IPS-18a (cell line): ENCODE data around the gene COA3.
A peak's percentile ranks its signal among the peaks of the same experiment; 100 is the strongest.

Experiments used
- H3K27ac ChIP-seq: one replicate; pipeline ENCODE4 v1.5.1; 2013; ENCODE audit warnings: low read length
- H3K27me3 ChIP-seq: one replicate; pipeline ENCODE4 v1.6.1; 2013; ENCODE audit warnings: mild to moderate bottlenecking, low read length; ENCODE audit not compliant: control insufficient read depth, insufficient read depth
- H3K36me3 ChIP-seq: one replicate; pipeline ENCODE4 v1.6.1; 2013; ENCODE audit warnings: low read depth, low read length; ENCODE audit not compliant: control insufficient read depth
- H3K4me1 ChIP-seq: one replicate; pipeline ENCODE4 v1.6.1; 2013; ENCODE audit warnings: low read depth, low read length; ENCODE audit not compliant: control insufficient read depth
- H3K4me3 ChIP-seq: one replicate; pipeline ENCODE4 v1.5.1; 2013; ENCODE audit warnings: low read length
- H3K9ac ChIP-seq: one replicate; pipeline ENCODE4 v1.6.1; 2013; ENCODE audit warnings: mild to moderate bottlenecking, low read length, moderate library complexity
- H3K9me3 ChIP-seq: one replicate; pipeline ENCODE4 v1.6.1; 2013; ENCODE audit warnings: low read depth, low read length; ENCODE audit not compliant: control insufficient read depth

COA3 gene

GRCh38 chr17:42759982-42760651 lies 38.4 kb downstream of the COA3 start:
- H3K4me1 ChIP-seq: peaks cover 14% of the 10 kb centered on the region
- no peaks in the 10 kb centered on the region for H3K9me3 ChIP-seq
- peaks cover 30% of the 10 kb centered on the region for H3K27me3 ChIP-seq
- H3K36me3 ChIP-seq: no peaks in the 10 kb centered on the region
- H3K4me3 ChIP-seq: peak overlapping the region; percentile 69
- no peak overlapping the region for H3K9ac ChIP-seq
- no peak overlapping the region for H3K27ac ChIP-seq

- Histone ChIP-seq H3K36me3 (no peaks in the 10 kb centered on the region), H3K4me1 (no peaks in the 10 kb centered on the region), H3K27ac (no peak overlapping the region), H3K27me3 (peaks cover 5% of the 10 kb centered on the region), H3K9ac (no peak overlapping the region), H3K4me3 (no peak overlapping the region), H3K9me3 (no peaks in the 10 kb centered on the region)
Measured at GRCh38 chr17:42754782-42755181, 43.7 kb downstream of the COA3 start.

DNA sequence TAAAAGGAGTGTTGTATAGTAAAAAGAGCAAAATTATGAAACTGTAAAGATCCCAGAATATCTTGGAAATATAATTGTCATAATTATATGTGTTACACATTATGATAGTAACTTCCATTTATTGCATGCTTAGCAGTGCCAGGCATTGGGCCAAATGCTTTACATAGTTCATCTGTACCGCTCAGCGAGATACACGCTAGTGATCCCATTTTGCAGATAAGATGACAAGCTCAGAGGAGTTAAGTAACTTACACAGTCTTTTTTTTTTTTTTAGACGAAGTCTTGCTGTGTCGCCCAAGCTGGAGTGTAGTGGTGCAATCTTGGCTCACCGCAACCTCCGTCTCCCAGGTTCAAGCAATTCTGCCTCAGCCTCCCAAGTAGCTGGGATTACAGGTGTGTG lies 46.9 kb downstream of the COA3 start:
- H3K27me3 ChIP-seq: peaks cover 11% of the 10 kb centered on the region
- H3K36me3 ChIP-seq: no peaks in the 10 kb centered on the region
- H3K9ac ChIP-seq: no peak overlapping the region
- H3K4me3 ChIP-seq: no peak overlapping the region
- no peaks in the 10 kb centered on the region for H3K9me3 ChIP-seq
- H3K27ac ChIP-seq: no peak overlapping the region
- peaks cover 10% of the 10 kb centered on the region for H3K4me1 ChIP-seq

GRCh38 chr17:42750739-42751344 lies 47.7 kb downstream of the COA3 start:
- no peak overlapping the region for H3K4me3 ChIP-seq
- H3K4me1 ChIP-seq: peaks cover 10% of the 10 kb centered on the region
- H3K27me3 ChIP-seq: peaks cover 18% of the 10 kb centered on the region
- H3K27ac ChIP-seq: no peak overlapping the region
- no peaks in the 10 kb centered on the region for H3K9me3 ChIP-seq
- no peak overlapping the region for H3K9ac ChIP-seq
- no peaks in the 10 kb centered on the region for H3K36me3 ChIP-seq

DNA sequence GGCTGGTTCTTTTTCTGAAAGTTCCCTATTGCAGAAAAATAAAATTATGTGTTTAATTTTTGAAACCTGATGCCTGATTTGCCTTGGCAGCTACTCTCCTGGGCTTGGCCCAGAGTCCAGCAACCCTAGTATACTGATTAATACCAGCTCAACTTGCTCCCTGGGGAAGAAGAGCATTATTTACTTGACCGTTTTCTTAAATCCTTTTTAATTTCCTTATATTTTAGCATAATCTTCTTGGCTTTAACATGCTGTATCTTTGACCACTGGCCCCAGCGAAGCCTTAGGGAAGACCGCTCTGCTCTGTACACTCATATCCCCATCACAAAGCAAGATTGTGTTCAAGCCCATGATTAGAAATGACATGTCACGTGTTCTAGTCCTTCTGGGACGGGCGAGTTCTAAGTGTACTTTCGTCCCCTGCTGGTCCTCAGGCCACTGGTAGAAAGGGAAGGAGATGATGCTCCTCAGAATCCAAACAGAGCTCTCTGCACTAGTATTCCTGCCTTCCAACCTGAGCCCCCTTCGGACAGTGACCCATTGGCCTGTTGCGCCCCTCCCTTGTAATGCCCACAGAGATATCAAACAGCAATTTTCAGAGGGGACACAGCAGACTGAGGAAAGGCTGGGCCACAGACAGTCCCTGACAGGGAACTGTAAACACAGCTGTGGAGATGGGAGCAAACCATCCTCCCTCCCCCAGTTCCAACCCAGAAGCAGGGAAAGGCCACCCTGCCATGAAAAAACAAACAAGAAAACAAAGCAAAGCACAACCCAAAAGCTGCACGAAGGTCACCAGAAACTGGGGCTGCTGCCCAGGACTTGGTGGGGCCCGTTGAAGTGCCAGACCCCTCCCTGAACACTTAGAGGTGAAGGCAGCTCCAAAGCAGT lies 49.4 kb downstream of the COA3 start:
- Histone ChIP-seq H3K36me3 (no peaks in the 10 kb centered on the region), H3K4me3 (no peak overlapping the region), H3K9ac (no peak overlapping the region), H3K27me3 (peaks cover 28% of the 10 kb centered on the region), H3K4me1 (peaks cover 10% of the 10 kb centered on the region), H3K27ac (no peak overlapping the region), H3K9me3 (peaks cover 4% of the 10 kb centered on the region)

GRCh38 chr17:42748202-42748907 lies 50.1 kb downstream of the COA3 start:
- no peak overlapping the region for H3K27ac ChIP-seq
- H3K9me3 ChIP-seq: peaks cover 4% of the 10 kb centered on the region
- H3K36me3 ChIP-seq: no peaks in the 10 kb centered on the region
- H3K4me3 ChIP-seq: no peak overlapping the region
- peaks cover 16% of the 10 kb centered on the region for H3K4me1 ChIP-seq
- H3K9ac ChIP-seq: no peak overlapping the region
- H3K27me3 ChIP-seq: peaks cover 28% of the 10 kb centered on the region
